IMR-90 (cell line): ENCODE data around the gene KPNA5. TPM values are rescaled to one million over a fixed set of nuclear protein-coding genes. Genes with fewer than 3 reads are reported as not detected.

Source experiments
- ATAC-seq: fragments of 200-7000 bp; cut with Tn5 transposase; 2 replicates; pipeline ENCODE4 v1.9.1; 2020; ENCODE audit warnings: low read depth, mild to moderate bottlenecking, moderate library complexity
- BruUV-seq: library from RNA; stranded (reverse); fragments of 400-500 nt; replicated peaks from 2 replicates; lab custom pipeline; 2021; lab: Mats Ljungman, UMichigan
- CTCF ChIA-PET: fragments of 300-600 bp; formaldehyde crosslinking; extraction: SDS; loops from one replicate; lab custom pipeline; 2021; ENCODE audit warnings: antibody characterized with exemption; lab: Yijun Ruan, JAX
- POLR2A ChIA-PET: fragments of 300-600 bp; sonication (Branson Sonifier 250); formaldehyde crosslinking; loops from one replicate; lab custom pipeline; 2022; ENCODE audit warnings: antibody characterized with exemption; ENCODE audit not compliant: unreplicated experiment; lab: Charles Lee
- DNase-seq: peaks from one replicate; pipeline ENCODE4 v3.0.0; 2013
- H2AFZ ChIP-seq: replicated peaks from 2 replicates; pipeline ENCODE3; 2013; ENCODE audit warnings: low read length, mild to moderate bottlenecking; ENCODE audit not compliant: poor library complexity
- H2AK5ac ChIP-seq: 2 replicates; pipeline ENCODE4 v1.6.1; 2013; ENCODE audit warnings: low read depth, low read length, inconsistent platforms
- H2AK9ac ChIP-seq: replicated peaks from 2 replicates; pipeline ENCODE3; 2013; ENCODE audit warnings: mild to moderate bottlenecking, low read depth, low read length, moderate library complexity; ENCODE audit not compliant: poor library complexity
- H2BK120ac ChIP-seq: 2 replicates; pipeline ENCODE4 v1.6.1; 2013; ENCODE audit warnings: low read depth, low read length, inconsistent platforms
- H2BK15ac ChIP-seq: 3 replicates; pipeline ENCODE4 v1.6.1; 2013; ENCODE audit warnings: low read depth, low read length, inconsistent platforms
- H2BK20ac ChIP-seq: 2 replicates; pipeline ENCODE4 v1.6.1; 2013; ENCODE audit warnings: low read depth, mild to moderate bottlenecking, inconsistent platforms, low read length, moderate library complexity
- H2BK5ac ChIP-seq: 2 replicates; pipeline ENCODE4 v1.6.1; 2013; ENCODE audit warnings: mild to moderate bottlenecking, low read depth, low read length, inconsistent platforms; ENCODE audit not compliant: poor library complexity, severe bottlenecking
- H3K14ac ChIP-seq: replicated peaks from 2 replicates; pipeline ENCODE4 v1.6.1; 2013; ENCODE audit warnings: low read depth, low read length, inconsistent platforms
- H3K18ac ChIP-seq: 2 replicates; pipeline ENCODE4 v1.6.1; 2013; ENCODE audit warnings: low read depth, low read length, control low read depth
- H3K23ac ChIP-seq: 2 replicates; pipeline ENCODE4 v1.6.1; 2013; ENCODE audit warnings: low read depth, low read length, inconsistent platforms
- H3K27ac ChIP-seq: 2 replicates; pipeline ENCODE4 v1.5.1; 2013; ENCODE audit warnings: mild to moderate bottlenecking, control low read depth, low read length; ENCODE audit not compliant: insufficient read depth
- H3K27me3 ChIP-seq: 2 replicates; pipeline ENCODE4 v1.6.1; 2013; ENCODE audit warnings: low read length; ENCODE audit not compliant: control insufficient read depth, insufficient read depth
- H3K36me3 ChIP-seq: 2 replicates; pipeline ENCODE4 v1.6.1; 2013; ENCODE audit warnings: low read length, mixed read lengths; ENCODE audit not compliant: control insufficient read depth, insufficient read depth
- H3K4ac ChIP-seq: 2 replicates; pipeline ENCODE4 v1.6.1; 2013; ENCODE audit warnings: low read depth, low read length, inconsistent platforms
- H3K4me1 ChIP-seq: 2 replicates; pipeline ENCODE4 v1.6.1; 2013; ENCODE audit warnings: low read length, mixed read lengths; ENCODE audit not compliant: control insufficient read depth, insufficient read depth
- H3K4me2 ChIP-seq: 2 replicates; pipeline ENCODE4 v1.6.1; 2013; ENCODE audit warnings: low read depth, mild to moderate bottlenecking, control low read depth, low read length, moderate library complexity
- H3K4me3 ChIP-seq: 2 replicates; pipeline ENCODE4 v1.5.1; 2013; ENCODE audit warnings: low read depth, mild to moderate bottlenecking, control low read depth, low read length, moderate library complexity; ENCODE audit not compliant: insufficient read depth
- H3K56ac ChIP-seq: 2 replicates; pipeline ENCODE4 v1.6.1; 2013; ENCODE audit warnings: low read length, inconsistent platforms; ENCODE audit not compliant: insufficient read depth; ENCODE audit errors: extremely low read depth
- H3K79me1 ChIP-seq, 2 experiments: 2 replicates each; pipeline ENCODE4 v1.6.1; 2013; ENCODE audit warnings: low read length in 2 of 2, inconsistent platforms in 1 of 2, low read depth in 1 of 2
- H3K9ac ChIP-seq: 2 replicates; pipeline ENCODE4 v1.6.1; 2013; ENCODE audit warnings: low read depth, low read length, control low read depth
- H3K9me1 ChIP-seq: 2 replicates; pipeline ENCODE4 v1.6.1; 2013; ENCODE audit warnings: low read length, inconsistent platforms; ENCODE audit not compliant: insufficient read depth
- H3K9me3 ChIP-seq: 2 replicates; pipeline ENCODE4 v1.6.1; 2013; ENCODE audit warnings: low read length; ENCODE audit not compliant: control insufficient read depth, insufficient read depth
- H4K20me1 ChIP-seq: 2 replicates; pipeline ENCODE4 v1.6.1; 2013; ENCODE audit warnings: low read length, inconsistent platforms; ENCODE audit not compliant: insufficient read depth
- H4K5ac ChIP-seq: 2 replicates; pipeline ENCODE4 v1.6.1; 2013; ENCODE audit warnings: mild to moderate bottlenecking, low read depth, low read length, control low read depth
- H4K8ac ChIP-seq, 2 experiments: 2 replicates each; pipeline ENCODE4 v1.6.1; 2013; ENCODE audit warnings: low read depth in 2 of 2, low read length in 2 of 2, control low read depth in 1 of 2, inconsistent platforms in 1 of 2
- H4K91ac ChIP-seq: 2 replicates; pipeline ENCODE4 v1.6.1; 2013; ENCODE audit warnings: low read depth, low read length, inconsistent platforms; ENCODE audit not compliant: insufficient read depth
- BHLHE40 ChIP-seq: fragments of 150-350 bp; IDR thresholded peaks from 2 replicates; pipeline ENCODE4 v1.6.1; 2016; ENCODE audit warnings: mild to moderate bottlenecking, low read depth, low read length
- CHD1 ChIP-seq: IDR thresholded peaks from 2 replicates; pipeline ENCODE4 v1.6.1; 2012; ENCODE audit warnings: low read depth, low read length, improper control_type of control experiment
- MAZ ChIP-seq: IDR thresholded peaks from 2 replicates; pipeline ENCODE4 v1.6.1; 2012; ENCODE audit warnings: low read depth, mild to moderate bottlenecking, low read length, improper control_type of control experiment, moderate library complexity, borderline replicate concordance
- POLR2A ChIP-seq: IDR thresholded peaks from 2 replicates; pipeline ENCODE4 v1.6.1; 2012; ENCODE audit warnings: mild to moderate bottlenecking, low read depth, low read length
- RAD21 ChIP-seq: IDR thresholded peaks from 2 replicates; pipeline ENCODE4 v1.6.1; 2012; ENCODE audit warnings: low read length, improper control_type of control experiment
- RCOR1 ChIP-seq: IDR thresholded peaks from 2 replicates; pipeline ENCODE4 v1.6.1; 2012; ENCODE audit warnings: mild to moderate bottlenecking, low read length, improper control_type of control experiment; ENCODE audit not compliant: insufficient replicate concordance
- RFX5 ChIP-seq: IDR thresholded peaks from 2 replicates; pipeline ENCODE4 v1.8.0; 2012; ENCODE audit warnings: low read depth, mild to moderate bottlenecking, low read length, moderate library complexity
- WGBS, 2 experiments: methylation state at CpG; one replicate each; pipeline versions ENCODE4 v1.1.5 to v1.1.7; 2013; ENCODE audit warnings: missing lambda C conversion rate in 2 of 2; ENCODE audit not compliant: insufficient read length in 1 of 2; ENCODE audit errors: extremely low coverage in 2 of 2; 5-methylcytosine and 5-hydroxymethylcytosine counted together
- dilution Hi-C: fragments of 300-500 bp; cut with HindIII; formaldehyde crosslinking; loops from one replicate; pipeline ENCODE4 v1.14.3; 2018; ENCODE audit warnings: low sequenced_read_pairs; ENCODE audit not compliant: unreplicated experiment
- in situ Hi-C: fragments of 300-500 bp; cut with MboI; formaldehyde crosslinking; loops from 3 replicates; pipeline ENCODE4 v1.14.3; 2019; ENCODE audit warnings: low sequenced_read_pairs, inconsistent platforms, mixed read lengths
- intact Hi-C: fragments of 100-400 bp; cut with micrococcal nuclease; formaldehyde crosslinking; loops from 2 replicates; pipeline ENCODE4 v1.10.0; 2022
- polyA plus RNA-seq, 3 experiments: library from polyadenylated mRNA; depleted of rRNA; stranded (reverse); fragments of >200 nt; gene quantifications; 2 replicates each; pipeline ENCODE4 v1.2.3, GENCODE V29; 2012; ENCODE audit warnings: low replicate concordance in 1 of 3
- total RNA-seq: library from RNA; depleted of rRNA; stranded (reverse); fragments of >200 nt; gene quantifications from 2 replicates; pipeline ENCODE4 v1.2.3, GENCODE V29; 2012
- TF ChIP-seq, protein P1 (sequence below): fragments of 150-350 bp; IDR thresholded peaks from 2 replicates; pipeline ENCODE4 v1.6.1; 2017; ENCODE audit warnings: mild to moderate bottlenecking, antibody characterized with exemption, low read length, low read depth

Gene KPNA5
- total and polyA plus RNA-seq, 2 of the 4 experiments (the other 2 are of a cell fraction): 2.2 to 5.9 TPM

DNA sequence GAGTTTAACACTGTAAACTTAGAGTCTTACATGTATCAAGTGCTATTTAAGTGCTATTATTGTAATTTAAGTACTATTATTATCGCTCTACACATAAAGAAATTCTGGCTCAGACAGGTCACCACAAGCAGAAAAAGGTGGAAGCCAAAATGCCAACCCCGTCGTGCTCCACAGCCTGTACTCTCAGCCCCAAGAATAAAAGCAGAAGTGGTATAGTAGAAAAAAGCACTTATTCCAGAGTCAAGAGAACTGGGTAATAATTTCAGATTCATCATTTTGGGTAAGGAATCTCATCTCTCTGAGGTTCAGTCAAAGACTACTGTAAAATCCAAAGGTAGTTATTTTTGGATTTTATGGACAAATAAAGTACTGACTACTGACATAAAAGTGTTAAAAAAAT lies 13.4 kb upstream of the KPNA5 start:
- no peak overlapping the region for H2AK5ac ChIP-seq
- H4K8ac ChIP-seq: no peak overlapping the region; a peak in 1 of 4 replicates
- H3K4me1 ChIP-seq: no peaks in the 10 kb centered on the region; the same call in 1 of the 2 replicates
- no peak overlapping the region for H2BK20ac ChIP-seq
- no peak overlapping the region for H2BK120ac ChIP-seq
- no peak overlapping the region for H3K14ac ChIP-seq
- ATAC-seq (no peak), DNase-seq (no peak)
- H4K20me1 ChIP-seq: 0 out of 2 replicates have a peak, but pooled peaks cover under 1% of the 10 kb centered on the region
- no peak overlapping the region for H3K27ac ChIP-seq
- H3K4me3 ChIP-seq: peak overlapping the region; percentile 65
- no peak overlapping the region for H2AK9ac ChIP-seq
- no peak overlapping the region for H2AFZ ChIP-seq
- H3K4me2 ChIP-seq: peak overlapping the region; percentile 80
- H3K9ac ChIP-seq: peak overlapping the region; percentile 92; the same call in 1 of the 2 replicates
- intact Hi-C loops: no loop called here
- TF ChIP-seq RFX5 (no peak), CHD1 (no peak), POLR2A (no peak), BHLHE40 (no peak), MAZ (no peak), RAD21 (no peak), RCOR1 (no peak)
- TF ChIP-seq, protein P1, sequence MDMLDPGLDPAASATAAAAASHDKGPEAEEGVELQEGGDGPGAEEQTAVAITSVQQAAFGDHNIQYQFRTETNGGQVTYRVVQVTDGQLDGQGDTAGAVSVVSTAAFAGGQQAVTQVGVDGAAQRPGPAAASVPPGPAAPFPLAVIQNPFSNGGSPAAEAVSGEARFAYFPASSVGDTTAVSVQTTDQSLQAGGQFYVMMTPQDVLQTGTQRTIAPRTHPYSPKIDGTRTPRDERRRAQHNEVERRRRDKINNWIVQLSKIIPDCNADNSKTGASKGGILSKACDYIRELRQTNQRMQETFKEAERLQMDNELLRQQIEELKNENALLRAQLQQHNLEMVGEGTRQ: no peak
- WGBS, 2 experiments: no CpG with 5 or more reads among the region's 3 CpGs
- no peaks in the 10 kb centered on the region for H3K9me1 ChIP-seq
- no peak overlapping the region for H3K4ac ChIP-seq
- peaks cover 7% of the 10 kb centered on the region for H3K27me3 ChIP-seq
- no peak overlapping the region for H3K56ac ChIP-seq
- H4K91ac ChIP-seq: no peak overlapping the region
- H3K9me3 ChIP-seq: no peaks in the 10 kb centered on the region
- no peak overlapping the region for H2BK5ac ChIP-seq
- no peak overlapping the region for H4K5ac ChIP-seq
- H3K79me1 ChIP-seq: peaks cover 9 to 20% of the 10 kb centered on the region in 2 experiments
- no peaks in the 10 kb centered on the region for H3K36me3 ChIP-seq
- CTCF ChIA-PET: interaction anchor here (0.8 kb wide), 1 partner anchor 454 kb away, joined by 3 read pairs; no protein-coding TSS in a partner anchor
- POLR2A ChIA-PET: no interaction called here
- no TSS peak for BruUV-seq
- dilution Hi-C loops: no loop called here
- no peak overlapping the region for H3K23ac ChIP-seq
- in situ Hi-C loops: no loop called here
- H3K18ac ChIP-seq: no peak overlapping the region
- no peak overlapping the region for H2BK15ac ChIP-seq
